NB4 (cell line): ENCODE results near the gene PIGL.

Source experiments
- DNase-seq: peaks from one replicate; pipeline ENCODE4 v3.0.0; 2010; ENCODE audit warnings: low read depth
- H3K4me3 ChIP-seq: one replicate; pipeline ENCODE4 v1.5.1; 2011; ENCODE audit warnings: mild to moderate bottlenecking, low read depth, low read length, moderate library complexity
- CTCF ChIP-seq: IDR thresholded peaks from one replicate; pipeline ENCODE4 v1.5.1; 2012; ENCODE audit warnings: low read depth, low read length
- MYC ChIP-seq: IDR thresholded peaks from 2 replicates; pipeline ENCODE4 v1.6.1; 2011; ENCODE audit warnings: low read depth, low read length
- POLR2A ChIP-seq: IDR thresholded peaks from 2 replicates; pipeline ENCODE4 v1.6.1; 2011; ENCODE audit warnings: mild to moderate bottlenecking; ENCODE audit not compliant: insufficient read length; ENCODE audit errors: extremely low read depth
- TF ChIP-seq, protein P1 (sequence below): IDR thresholded peaks from 2 replicates; pipeline ENCODE4 v1.6.1; 2011; ENCODE audit warnings: low read depth, low read length

PIGL gene

GRCh38 chr17:16364625-16365024, 147.6 kb downstream of the PIGL start:
- no peak for DNase-seq
- TF ChIP-seq, protein P1, sequence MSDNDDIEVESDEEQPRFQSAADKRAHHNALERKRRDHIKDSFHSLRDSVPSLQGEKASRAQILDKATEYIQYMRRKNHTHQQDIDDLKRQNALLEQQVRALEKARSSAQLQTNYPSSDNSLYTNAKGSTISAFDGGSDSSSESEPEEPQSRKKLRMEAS: no peak
- TF ChIP-seq CTCF (no peak), MYC (no peak), POLR2A (no peak)
- H3K4me3 ChIP-seq: no peak overlapping the region

DNA sequence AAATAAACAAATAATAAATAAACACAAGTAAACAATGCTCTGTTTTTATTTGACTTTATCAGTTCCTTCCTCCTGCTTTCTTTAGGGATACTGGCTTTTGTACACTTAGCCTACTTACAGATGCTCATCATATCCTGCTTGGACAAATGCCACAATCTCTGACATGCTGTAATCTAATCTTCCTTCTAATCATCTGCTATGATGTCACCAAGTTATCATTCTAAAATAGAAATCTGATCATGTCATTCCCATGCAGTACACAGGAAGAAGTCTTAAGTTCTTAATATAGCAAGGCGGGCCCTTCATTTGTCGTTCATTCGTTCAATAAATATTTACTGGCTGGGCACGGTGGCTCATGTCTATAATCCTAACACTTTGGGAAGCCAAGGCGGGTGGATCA, 154.7 kb downstream of the PIGL start:
- TF ChIP-seq, protein P1: no peak
- no peak for TF ChIP-seq POLR2A
- no peak for TF ChIP-seq CTCF
- no peak for TF ChIP-seq MYC
- H3K4me3 ChIP-seq: no peak overlapping the region
- no peak for DNase-seq

DNA sequence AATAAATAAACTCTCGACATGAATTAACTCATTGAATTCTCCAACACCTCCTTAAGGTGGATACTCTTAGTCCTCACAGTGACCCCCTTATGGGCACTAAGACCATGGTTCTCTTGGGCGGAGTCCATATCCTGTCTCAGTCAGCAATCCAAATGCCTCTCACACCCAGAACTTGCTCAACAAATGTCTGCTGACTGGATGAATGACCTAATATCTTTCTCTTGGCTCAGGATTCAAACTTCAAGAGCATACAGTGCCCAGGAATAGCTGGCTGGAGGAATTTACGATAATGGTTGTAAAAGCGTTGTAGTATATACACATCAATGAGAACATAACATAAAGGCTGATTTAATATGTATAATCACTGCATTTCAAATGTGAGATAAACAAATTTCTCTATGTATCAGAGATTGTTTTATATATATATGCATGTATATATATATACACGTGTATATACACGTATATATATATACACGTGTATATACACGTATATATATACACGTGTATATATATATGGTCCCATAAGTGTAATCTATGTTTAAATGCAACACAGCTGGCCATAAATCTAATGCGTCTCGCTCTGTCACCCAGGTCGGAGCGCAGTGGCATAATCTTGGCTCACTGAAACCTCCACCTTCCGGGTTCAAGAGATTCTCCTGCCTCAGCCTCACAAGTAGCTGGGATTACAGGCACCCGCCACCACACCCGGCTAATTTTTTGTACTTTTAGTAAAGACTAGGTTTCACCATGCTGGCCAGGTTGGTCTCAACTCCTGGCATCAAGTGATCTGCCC, 157.3 kb downstream of the PIGL start:
- no peak overlapping the region for H3K4me3 ChIP-seq
- DNase-seq: no peak
- TF ChIP-seq, protein P1: no peak
- TF ChIP-seq MYC: no peak
- TF ChIP-seq CTCF: no peak
- TF ChIP-seq POLR2A: no peak
